Lower leg skin (tissue), 3 donors: ENCODE measurements around the gene OCA2.

ENCODE experiments used
- POLR2A ChIP-seq, 2 donors: fragments of 450-650 bp; IDR thresholded peaks; one replicate each; pipeline ENCODE4 v1.6.1; 2016 to 2017; ENCODE audit warnings: antibody characterized with exemption in 2 of 2, mild to moderate bottlenecking in 1 of 2, moderate library complexity in 1 of 2
- TF ChIP-seq, protein P1 (sequence below), 3 donors: fragments of 450-650 bp; IDR thresholded peaks; one replicate each; pipeline ENCODE4 v1.5.1; 2016; ENCODE audit warnings: antibody characterized with exemption in 3 of 3, mild to moderate bottlenecking in 3 of 3, moderate library complexity in 2 of 3

DNA sequence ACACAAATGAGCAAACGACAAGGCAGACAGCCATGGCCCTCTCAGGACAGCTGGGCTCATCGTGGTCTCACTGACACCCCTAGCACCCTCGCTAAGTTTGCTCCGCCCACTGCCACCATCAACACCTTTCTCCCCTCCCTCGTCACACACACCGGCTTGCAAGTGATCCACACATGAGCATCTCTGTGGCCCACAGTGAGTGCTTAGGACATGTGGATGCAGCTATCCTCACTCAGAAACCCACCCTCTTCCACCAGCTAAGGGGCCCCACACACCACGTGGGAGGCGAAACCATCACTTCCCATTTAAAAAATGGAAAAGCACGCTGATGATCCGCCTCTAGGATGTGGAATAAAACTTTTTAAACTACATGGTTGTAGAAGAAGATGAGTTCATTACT lies 105.6 kb downstream of the OCA2 start:
- TF ChIP-seq, protein P1, sequence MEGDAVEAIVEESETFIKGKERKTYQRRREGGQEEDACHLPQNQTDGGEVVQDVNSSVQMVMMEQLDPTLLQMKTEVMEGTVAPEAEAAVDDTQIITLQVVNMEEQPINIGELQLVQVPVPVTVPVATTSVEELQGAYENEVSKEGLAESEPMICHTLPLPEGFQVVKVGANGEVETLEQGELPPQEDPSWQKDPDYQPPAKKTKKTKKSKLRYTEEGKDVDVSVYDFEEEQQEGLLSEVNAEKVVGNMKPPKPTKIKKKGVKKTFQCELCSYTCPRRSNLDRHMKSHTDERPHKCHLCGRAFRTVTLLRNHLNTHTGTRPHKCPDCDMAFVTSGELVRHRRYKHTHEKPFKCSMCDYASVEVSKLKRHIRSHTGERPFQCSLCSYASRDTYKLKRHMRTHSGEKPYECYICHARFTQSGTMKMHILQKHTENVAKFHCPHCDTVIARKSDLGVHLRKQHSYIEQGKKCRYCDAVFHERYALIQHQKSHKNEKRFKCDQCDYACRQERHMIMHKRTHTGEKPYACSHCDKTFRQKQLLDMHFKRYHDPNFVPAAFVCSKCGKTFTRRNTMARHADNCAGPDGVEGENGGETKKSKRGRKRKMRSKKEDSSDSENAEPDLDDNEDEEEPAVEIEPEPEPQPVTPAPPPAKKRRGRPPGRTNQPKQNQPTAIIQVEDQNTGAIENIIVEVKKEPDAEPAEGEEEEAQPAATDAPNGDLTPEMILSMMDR (IDR thresholded peaks at IDR 0.05) = no peak
- no peak for TF ChIP-seq POLR2A (IDR thresholded peaks at IDR 0.05)
